Measurements from ENCODE around the gene TMEM238L.

The TMEM238L gene

GRCh38 chr17:10836966-10837590, 33.2 kb upstream of the TMEM238L start:
- no peak overlapping the region for H2AFZ ChIP-seq (ENCODE audit: low read depth)
- no peaks in the 10 kb centered on the region for H3K36me3 ChIP-seq (ENCODE audit: insufficient read depth)
- no peaks in the 10 kb centered on the region for H3K4me1 ChIP-seq (ENCODE audit: low read depth, poor library complexity, severe bottlenecking)
- no peak overlapping the region for H3K9ac ChIP-seq
- H3K79me2 ChIP-seq (ENCODE audit: insufficient read depth, low read depth) = no peaks in the 10 kb centered on the region
- no peak overlapping the region for H3K27ac ChIP-seq
- no peak overlapping the region for H3K4me2 ChIP-seq
- no peaks in the 10 kb centered on the region for H3K27me3 ChIP-seq (ENCODE audit: insufficient read depth, low read depth)
- no peak overlapping the region for H3K4me3 ChIP-seq (IDR thresholded peaks at IDR 0.05; ENCODE audit: insufficient read depth, low read depth, low read length)
- no peak for TF ChIP-seq CTCF (conservative IDR thresholded peaks at IDR 0.05; ENCODE audit: low read depth, low read length)
- H4K20me1 ChIP-seq (ENCODE audit: insufficient read depth) = no peaks in the 10 kb centered on the region

GRCh38 chr17:10836145-10836544, 32.2 kb upstream of the TMEM238L start:
- H3K36me3 ChIP-seq (ENCODE audit: insufficient read depth) = no peaks in the 10 kb centered on the region
- H3K79me2 ChIP-seq (ENCODE audit: insufficient read depth, low read depth) = no peaks in the 10 kb centered on the region
- TF ChIP-seq CTCF (conservative IDR thresholded peaks at IDR 0.05; ENCODE audit: low read depth, low read length) = no peak
- H3K27me3 ChIP-seq (ENCODE audit: insufficient read depth, low read depth) = no peaks in the 10 kb centered on the region
- no peaks in the 10 kb centered on the region for H3K4me1 ChIP-seq (ENCODE audit: low read depth, poor library complexity, severe bottlenecking)
- no peak overlapping the region for H3K9ac ChIP-seq
- H3K4me2 ChIP-seq = no peak overlapping the region
- no peak overlapping the region for H3K4me3 ChIP-seq (IDR thresholded peaks at IDR 0.05; ENCODE audit: insufficient read depth, low read depth, low read length)
- H4K20me1 ChIP-seq (ENCODE audit: insufficient read depth) = no peaks in the 10 kb centered on the region
- H3K27ac ChIP-seq = no peak overlapping the region
- no peak overlapping the region for H2AFZ ChIP-seq (ENCODE audit: low read depth)

- H2AFZ ChIP-seq (ENCODE audit: low read depth) = no peak overlapping the region
- no peak overlapping the region for H3K4me2 ChIP-seq
These were observed 27.8 kb upstream of the TMEM238L start for GRCh38 chr17:10831696-10832095.

GRCh38 chr17:10827898-10828552, 24.1 kb upstream of the TMEM238L start:
- no peak for TF ChIP-seq CTCF (conservative IDR thresholded peaks at IDR 0.05; ENCODE audit: low read depth, low read length)
- Histone ChIP-seq H3K27me3 (ENCODE audit: insufficient read depth, low read depth) (no peaks in the 10 kb centered on the region), H3K4me3 (IDR thresholded peaks at IDR 0.05; ENCODE audit: insufficient read depth, low read depth, low read length) (no peak overlapping the region), H3K27ac (no peak overlapping the region), H2AFZ (ENCODE audit: low read depth) (no peak overlapping the region), H4K20me1 (ENCODE audit: insufficient read depth) (no peaks in the 10 kb centered on the region), H3K36me3 (ENCODE audit: insufficient read depth) (no peaks in the 10 kb centered on the region), H3K79me2 (ENCODE audit: insufficient read depth, low read depth) (no peaks in the 10 kb centered on the region), H3K9ac (no peak overlapping the region), H3K4me1 (ENCODE audit: low read depth, poor library complexity, severe bottlenecking) (no peaks in the 10 kb centered on the region), H3K4me2 (no peak overlapping the region)

More at GRCh38 chr17:10831696-10832095, 27.8 kb upstream of the TMEM238L start:
- H4K20me1 ChIP-seq (ENCODE audit: insufficient read depth) = no peaks in the 10 kb centered on the region
- H3K4me3 ChIP-seq (IDR thresholded peaks at IDR 0.05; ENCODE audit: insufficient read depth, low read depth, low read length) = no peak overlapping the region
- no peak for TF ChIP-seq CTCF (conservative IDR thresholded peaks at IDR 0.05; ENCODE audit: low read depth, low read length)
- no peaks in the 10 kb centered on the region for H3K4me1 ChIP-seq (ENCODE audit: low read depth, poor library complexity, severe bottlenecking)
- H3K27ac ChIP-seq = no peak overlapping the region
- no peaks in the 10 kb centered on the region for H3K79me2 ChIP-seq (ENCODE audit: insufficient read depth, low read depth)
- no peak overlapping the region for H3K9ac ChIP-seq
- H3K27me3 ChIP-seq (ENCODE audit: insufficient read depth, low read depth) = no peaks in the 10 kb centered on the region
- no peaks in the 10 kb centered on the region for H3K36me3 ChIP-seq (ENCODE audit: insufficient read depth)
